NOMO-1 treated with dmso at 0.1 percent for 144 hours (cell line): Measurements from ENCODE around the gene NSMF.
A peak's percentile ranks its signal among the peaks of the same experiment; 100 is the strongest.

Experiments used
- DNase-seq: peaks from one replicate; lab custom pipeline; 2025; ENCODE audit not compliant: unreplicated experiment; lab: John Stamatoyannopoulos, UW

The NSMF gene

GRCh38 chr9:137459152-137459600 lies at the start of gene NSMF:
Gene NSMF (minus strand): TSS chr9:137459334. CDS start chr9:137459102, 232 bp downstream.
- DNase-seq = peak; percentile 96

GRCh38 chr9:137506702-137507171 lies 47.6 kb upstream of the NSMF start:
- DNase-seq = no peak

- DNase-seq = no peak
Observed at GRCh38 chr9:137506274-137506673, 47.1 kb upstream of the NSMF start.

- DNase-seq = no peak
Observed at GRCh38 chr9:137505421-137506140, 46.4 kb upstream of the NSMF start.

GRCh38 chr9:137504432-137504777 lies 45.3 kb upstream of the NSMF start:
- DNase-seq = no peak

- no peak for DNase-seq
Observed at GRCh38 chr9:137502008-137502911, 43.1 kb upstream of the NSMF start.

GRCh38 chr9:137501457-137501856 lies 42.3 kb upstream of the NSMF start:
- no peak for DNase-seq

GRCh38 chr9:137500666-137501397 lies 41.7 kb upstream of the NSMF start:
- DNase-seq = no peak

GRCh38 chr9:137499858-137500661 lies 40.9 kb upstream of the NSMF start:
- no peak for DNase-seq

GRCh38 chr9:137499416-137499815 lies 40.3 kb upstream of the NSMF start:
- DNase-seq = no peak

- DNase-seq = no peak
Observed at GRCh38 chr9:137498720-137499150, 39.6 kb upstream of the NSMF start.

GRCh38 chr9:137497921-137498719 lies 39.0 kb upstream of the NSMF start:
- DNase-seq = no peak

- no peak for DNase-seq
Observed at GRCh38 chr9:137496601-137497375, 37.7 kb upstream of the NSMF start.

GRCh38 chr9:137494550-137495351 lies 35.6 kb upstream of the NSMF start:
- DNase-seq = no peak

GRCh38 chr9:137494104-137494544 lies 35.0 kb upstream of the NSMF start:
- DNase-seq = peak; percentile 89

GRCh38 chr9:137493364-137494103 lies 34.4 kb upstream of the NSMF start:
- no peak for DNase-seq
